ENCODE data around the gene GABRG3.

Gene GABRG3

GRCh38 chr15:27463525-27464088 is 492.6 kb downstream of the GABRG3 start:
- no peak for DNase-seq (ENCODE audit: low read depth, low spot score)

DNA sequence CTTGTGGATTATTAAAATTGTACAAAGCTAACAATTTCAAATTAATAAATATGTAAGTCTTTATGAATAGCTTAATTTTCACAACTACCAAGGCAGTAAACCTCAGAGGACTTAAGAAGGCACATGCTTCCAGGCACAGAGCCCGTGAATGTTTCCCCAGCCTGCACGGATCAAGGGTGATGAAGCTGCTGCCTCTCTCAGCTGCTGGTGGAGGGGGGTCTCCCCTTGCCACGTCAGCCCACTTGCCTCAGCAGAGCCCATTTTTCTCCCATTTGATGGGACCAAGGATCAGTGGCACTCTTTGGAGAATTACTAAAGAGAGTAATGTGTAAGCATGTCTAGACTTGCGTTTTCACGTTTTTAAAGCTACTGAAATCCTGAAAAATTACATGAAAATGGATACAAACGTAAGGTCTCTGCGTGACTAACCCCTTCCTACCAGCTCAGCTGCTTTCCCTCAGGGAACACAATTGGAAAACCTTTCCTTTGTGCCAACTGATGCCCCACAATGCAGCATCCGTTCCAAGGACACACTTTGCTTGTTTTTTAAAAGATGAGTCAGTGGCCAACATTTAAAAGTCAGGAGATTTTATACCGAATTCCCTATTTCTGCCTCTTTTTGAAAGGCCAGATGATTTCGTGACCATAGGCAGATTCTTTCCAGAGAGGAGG is 494.1 kb downstream of the GABRG3 start:
- DNase-seq (ENCODE audit: low read depth, low spot score) = no peak

DNA sequence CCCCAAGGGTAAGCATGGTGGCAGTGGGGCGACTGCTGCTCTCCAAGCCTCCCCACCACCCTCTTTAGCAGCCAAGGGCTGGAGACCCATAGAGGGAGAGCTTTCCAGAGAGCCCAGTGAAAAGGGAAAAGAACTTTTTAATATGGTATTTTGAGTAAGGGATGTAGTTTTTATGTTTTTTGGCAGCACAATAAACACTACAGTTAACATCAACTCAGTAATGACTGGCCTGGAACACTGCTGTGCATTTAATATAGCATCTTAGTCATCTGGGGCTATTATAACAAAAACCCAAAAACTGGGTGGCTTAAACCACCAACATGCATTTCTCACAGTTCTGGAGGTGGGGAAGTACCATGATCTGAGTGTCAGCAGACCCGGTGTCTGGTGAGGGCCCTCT is 495.8 kb downstream of the GABRG3 start:
- DNase-seq (ENCODE audit: low read depth, low spot score) = no peak

DNA sequence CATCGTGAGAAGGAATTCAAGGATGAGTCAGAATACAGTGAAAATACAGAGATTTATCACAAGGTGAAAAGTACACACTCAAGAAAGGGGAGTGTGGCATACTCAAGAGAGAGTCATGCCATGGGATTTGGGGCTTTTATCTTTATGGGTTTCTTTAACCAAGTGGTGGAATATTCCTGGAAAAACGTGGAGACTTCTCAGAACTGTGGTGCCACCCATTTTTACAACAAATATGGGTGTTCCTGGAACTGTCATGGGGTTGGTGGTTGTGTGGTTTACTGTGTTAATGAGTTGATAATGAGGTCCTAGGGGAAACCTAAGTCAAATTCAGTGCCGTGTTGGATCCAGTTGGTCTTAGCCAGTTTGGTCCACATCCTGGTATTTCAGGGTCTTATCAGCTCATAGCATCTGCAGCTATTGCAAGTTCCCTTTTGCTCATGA is 497.2 kb downstream of the GABRG3 start:
- no peak for DNase-seq (ENCODE audit: low read depth, low spot score)

GRCh38 chr15:27473845-27474244 is 502.9 kb downstream of the GABRG3 start:
- no peak for DNase-seq (ENCODE audit: low read depth, low spot score)

- no peak for DNase-seq (ENCODE audit: low read depth, low spot score)
Measured at GRCh38 chr15:27475395-27475794, 504.4 kb downstream of the GABRG3 start.

DNA sequence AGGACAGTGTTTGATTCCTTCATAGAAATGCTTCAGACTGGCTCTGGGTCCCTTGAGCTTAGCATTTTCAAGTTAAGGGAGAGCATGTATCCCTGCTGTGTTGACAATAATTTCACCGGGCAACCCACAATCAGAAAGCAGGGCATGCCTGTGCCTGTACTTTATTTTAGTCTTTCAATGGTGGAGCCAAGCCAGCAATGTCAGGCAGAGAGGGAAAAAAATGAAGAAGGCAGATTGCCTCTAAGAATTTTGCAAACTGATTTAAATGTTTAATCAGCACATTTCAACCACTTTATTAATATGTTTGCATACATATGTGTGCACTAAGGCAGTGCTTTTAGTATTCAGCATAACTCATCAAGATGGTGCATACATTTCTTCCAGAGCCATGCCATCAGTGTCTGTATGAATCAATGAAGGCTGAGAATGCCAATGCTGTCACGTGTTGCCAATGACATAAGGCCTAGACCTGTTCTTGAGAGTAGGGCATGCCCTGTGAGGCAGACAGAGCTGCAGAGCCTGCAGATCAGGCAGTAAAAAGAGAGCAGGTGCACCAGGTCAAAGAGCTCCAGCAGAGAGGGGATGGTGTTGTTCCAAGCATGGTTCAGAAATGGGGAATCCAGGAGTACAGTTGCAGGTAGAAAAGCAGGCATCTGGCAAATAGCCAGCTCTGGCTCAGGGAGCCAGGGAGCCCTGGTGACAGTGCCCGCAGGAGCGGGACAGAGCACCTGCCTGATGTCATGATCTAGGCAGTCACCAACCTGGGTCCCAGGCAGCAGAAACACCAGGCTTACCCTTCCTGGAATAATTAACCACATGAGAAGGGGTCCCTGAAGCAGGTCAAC is 508.5 kb downstream of the GABRG3 start:
- DNase-seq (ENCODE audit: low read depth, low spot score) = no peak

GRCh38 chr15:27480141-27480530 is 509.2 kb downstream of the GABRG3 start:
- no peak for DNase-seq (ENCODE audit: low read depth, low spot score)

DNA sequence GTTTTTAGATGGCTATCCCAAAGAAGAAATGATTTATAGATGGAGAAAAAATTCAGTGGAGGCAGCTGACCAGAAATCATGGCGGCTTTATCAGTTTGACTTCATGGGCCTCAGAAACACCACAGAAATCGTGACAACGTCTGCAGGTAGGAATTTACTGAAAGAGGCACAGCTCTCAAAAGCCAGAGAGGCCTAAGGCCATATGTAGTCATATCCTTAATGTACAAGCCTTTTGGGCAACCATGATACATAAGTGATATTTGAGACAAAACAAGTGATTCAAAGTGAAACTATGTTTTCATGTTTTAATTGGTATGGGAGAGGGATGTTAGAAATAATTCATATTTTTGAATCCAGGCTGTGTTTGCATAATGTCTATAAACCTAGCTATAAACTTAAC is 509.7 kb downstream of the GABRG3 start:
- no peak for DNase-seq (ENCODE audit: low read depth, low spot score)

DNA sequence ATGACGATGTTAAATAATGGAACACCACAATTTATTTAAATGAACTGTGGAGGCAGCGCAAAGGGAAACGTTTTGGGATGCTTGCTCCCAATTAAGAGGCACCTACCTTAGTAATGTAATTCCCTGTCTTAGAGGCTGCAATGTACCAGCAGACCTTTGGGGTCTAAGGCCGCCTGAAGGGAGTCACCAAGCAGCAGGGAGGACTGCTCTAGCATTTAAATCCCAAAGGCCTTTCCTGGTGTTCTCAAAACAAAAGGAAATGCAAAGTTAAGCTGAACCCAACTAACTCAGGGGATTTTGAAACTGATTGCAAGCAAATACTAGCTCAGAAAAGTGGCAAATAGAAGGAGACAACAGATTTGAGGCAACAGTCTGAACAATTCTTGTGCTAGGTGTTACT is 510.8 kb downstream of the GABRG3 start:
- DNase-seq (ENCODE audit: low read depth, low spot score) = no peak

DNA sequence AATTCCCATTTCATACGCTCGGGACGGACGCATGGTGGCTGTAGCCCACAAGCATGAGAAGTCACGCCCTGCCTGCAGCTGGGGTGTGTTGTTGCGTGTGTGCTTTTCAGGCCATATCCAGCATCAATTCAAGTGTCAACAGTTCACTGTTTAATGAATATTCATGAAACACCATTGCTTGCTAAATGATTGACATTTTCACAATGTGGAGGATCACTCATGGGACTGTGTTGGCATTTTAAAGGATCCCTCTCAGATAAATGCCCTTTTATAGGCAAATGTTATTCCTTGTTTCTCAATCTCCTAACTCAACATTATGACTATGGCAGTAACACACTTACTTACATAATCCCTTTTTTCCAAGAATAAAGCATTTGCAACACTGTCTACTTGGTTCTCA is 511.3 kb downstream of the GABRG3 start:
- no peak for DNase-seq (ENCODE audit: low read depth, low spot score)

DNA sequence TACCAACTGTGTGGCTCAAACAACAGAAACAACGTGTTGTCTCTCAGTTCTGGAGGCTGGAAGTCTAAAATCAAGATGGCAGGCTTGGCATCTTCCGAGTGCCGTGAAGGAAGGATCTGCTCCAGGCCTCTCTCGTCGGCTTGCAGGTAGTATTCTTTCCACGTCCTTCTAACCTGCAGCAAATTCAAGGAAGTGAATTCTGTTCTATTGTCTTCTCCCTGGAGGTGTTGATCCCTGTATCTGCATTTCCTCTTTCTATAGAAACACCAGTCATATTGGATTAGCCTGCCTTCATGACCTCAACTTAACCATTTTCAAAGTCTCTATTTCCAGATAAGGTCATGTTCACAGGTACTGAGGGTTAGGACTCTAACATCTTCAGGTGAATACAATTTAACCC is 512.1 kb downstream of the GABRG3 start:
- no peak for DNase-seq (ENCODE audit: low read depth, low spot score)

GRCh38 chr15:27485265-27485664 is 514.3 kb downstream of the GABRG3 start:
- no peak for DNase-seq (ENCODE audit: low read depth, low spot score)

GRCh38 chr15:27486051-27486450 is 515.1 kb downstream of the GABRG3 start:
- no peak for DNase-seq (ENCODE audit: low read depth, low spot score)

- no peak for DNase-seq (ENCODE audit: low read depth, low spot score)
Measured at GRCh38 chr15:27486683-27487647, 516.0 kb downstream of the GABRG3 start.

DNA sequence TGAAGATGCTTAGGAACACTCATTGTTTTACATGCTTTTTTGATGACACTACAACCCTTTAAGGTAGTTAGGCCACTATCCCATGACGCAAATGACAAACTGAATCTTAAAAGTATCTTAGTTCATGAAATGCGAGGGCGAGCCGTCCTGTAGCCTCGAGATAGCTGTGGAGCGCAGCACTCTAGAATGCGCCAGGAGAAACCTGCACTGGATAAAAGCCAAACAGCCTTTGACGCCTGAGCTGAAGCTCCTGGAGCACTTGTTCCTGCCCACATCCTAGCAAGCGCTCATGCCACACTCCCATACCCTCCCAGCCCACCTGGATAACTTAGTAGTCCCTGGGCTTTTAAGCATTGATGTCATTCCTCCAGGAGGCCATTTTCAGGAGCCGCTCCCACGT is 516.9 kb downstream of the GABRG3 start:
- DNase-seq (ENCODE audit: low read depth, low spot score) = no peak

DNA sequence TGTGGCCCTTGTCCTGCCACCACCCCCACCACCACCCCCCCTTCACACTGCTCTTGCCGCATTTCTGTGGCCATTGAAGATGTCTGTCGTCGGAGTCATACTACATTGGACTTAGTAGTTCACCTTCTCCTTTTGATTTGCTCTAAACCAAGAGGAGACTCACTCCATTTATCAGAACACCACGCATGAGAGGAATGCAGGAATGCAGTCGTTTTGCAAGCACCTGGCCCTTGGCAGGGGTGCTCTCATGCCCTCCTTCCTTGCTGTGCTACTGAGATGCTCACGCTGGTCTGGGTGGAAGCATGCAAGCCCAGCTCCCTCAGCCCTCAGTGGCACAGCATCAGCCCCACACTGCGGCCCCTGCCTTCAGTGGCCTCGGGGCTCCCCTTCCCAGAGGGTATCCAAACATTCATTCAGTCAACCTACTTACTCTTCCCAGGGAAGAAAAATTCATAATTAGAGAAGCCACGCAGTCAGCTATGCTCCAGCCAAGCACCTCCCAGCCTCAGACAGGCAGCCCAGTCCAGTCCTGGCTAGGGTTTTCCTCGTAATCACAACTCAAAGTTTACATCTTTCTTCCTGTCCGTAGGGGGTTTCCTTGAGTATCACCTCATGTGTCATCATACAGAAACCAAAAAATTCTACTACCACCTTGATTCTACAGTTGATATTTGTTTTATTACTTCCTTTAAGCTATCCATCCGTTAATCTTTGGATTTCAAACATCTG is 520.0 kb downstream of the GABRG3 start:
- no peak for DNase-seq (ENCODE audit: low read depth, low spot score)

- DNase-seq (ENCODE audit: low read depth, low spot score) = no peak
Measured at GRCh38 chr15:27491666-27492621, 521.0 kb downstream of the GABRG3 start.

DNA sequence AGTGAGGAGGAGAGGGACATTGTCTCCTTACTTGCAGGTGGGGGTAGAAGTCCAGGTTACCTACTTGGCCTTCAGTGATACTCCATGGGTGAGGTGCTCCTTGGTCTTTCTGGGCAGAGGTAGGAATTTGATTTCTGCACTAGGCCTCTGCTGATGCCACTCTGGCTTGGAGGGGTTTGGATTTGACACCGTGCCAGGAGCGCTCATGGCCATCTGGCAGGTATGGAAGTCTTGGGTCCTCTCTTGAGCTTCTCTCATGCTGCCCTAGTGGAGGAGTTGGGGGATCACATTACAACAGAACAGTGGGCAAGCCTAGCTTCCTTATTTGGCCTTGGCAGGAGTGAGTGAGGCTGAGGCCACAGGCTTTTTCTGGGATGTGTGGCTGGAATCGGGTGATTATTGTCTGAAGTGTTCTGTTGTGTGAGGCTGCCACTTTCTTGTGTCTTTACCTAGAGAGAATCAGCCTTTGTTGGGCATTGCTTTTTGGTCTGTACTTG is 525.0 kb downstream of the GABRG3 start:
- DNase-seq (ENCODE audit: low read depth, low spot score) = no peak

GRCh38 chr15:27498700-27499099 is 527.7 kb downstream of the GABRG3 start:
- DNase-seq (ENCODE audit: low read depth, low spot score) = no peak
